ENCODE results near the gene MUC5B.

DNA sequence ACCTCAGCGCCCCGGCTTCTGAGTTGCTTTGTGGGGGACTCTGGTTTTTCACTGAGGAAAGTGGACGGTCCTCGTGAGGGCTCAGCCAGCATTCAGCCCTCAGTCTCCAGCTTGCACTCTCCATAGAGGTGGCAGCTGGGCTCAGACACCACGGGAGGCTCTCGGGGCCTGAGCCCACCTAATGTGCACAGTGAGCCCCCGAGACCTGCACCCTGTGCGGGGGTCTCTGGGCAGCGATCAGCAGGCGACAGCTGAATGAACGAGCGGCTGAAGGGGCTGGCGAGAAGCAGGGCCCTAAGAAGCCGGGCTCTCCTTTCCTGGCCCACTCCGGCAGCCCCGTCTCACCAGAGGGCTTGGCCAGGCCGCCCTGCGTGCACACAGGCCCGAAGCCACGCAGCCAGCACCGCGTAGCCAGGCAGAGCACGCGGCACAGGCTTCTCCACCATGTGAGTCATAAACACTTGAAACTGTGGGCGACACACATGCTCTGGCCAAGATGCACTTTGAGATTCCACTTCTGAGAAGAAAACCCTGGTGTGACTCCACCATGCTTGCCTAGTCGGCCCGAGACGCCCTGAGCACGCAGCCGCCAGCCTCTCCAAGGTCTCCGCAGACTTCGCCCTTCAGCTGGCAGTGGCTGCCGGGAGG lies 58.6 kb downstream of the MUC5B start:
- TF ChIP-seq, protein P1, sequence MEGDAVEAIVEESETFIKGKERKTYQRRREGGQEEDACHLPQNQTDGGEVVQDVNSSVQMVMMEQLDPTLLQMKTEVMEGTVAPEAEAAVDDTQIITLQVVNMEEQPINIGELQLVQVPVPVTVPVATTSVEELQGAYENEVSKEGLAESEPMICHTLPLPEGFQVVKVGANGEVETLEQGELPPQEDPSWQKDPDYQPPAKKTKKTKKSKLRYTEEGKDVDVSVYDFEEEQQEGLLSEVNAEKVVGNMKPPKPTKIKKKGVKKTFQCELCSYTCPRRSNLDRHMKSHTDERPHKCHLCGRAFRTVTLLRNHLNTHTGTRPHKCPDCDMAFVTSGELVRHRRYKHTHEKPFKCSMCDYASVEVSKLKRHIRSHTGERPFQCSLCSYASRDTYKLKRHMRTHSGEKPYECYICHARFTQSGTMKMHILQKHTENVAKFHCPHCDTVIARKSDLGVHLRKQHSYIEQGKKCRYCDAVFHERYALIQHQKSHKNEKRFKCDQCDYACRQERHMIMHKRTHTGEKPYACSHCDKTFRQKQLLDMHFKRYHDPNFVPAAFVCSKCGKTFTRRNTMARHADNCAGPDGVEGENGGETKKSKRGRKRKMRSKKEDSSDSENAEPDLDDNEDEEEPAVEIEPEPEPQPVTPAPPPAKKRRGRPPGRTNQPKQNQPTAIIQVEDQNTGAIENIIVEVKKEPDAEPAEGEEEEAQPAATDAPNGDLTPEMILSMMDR (conservative IDR thresholded peaks at IDR 0.05; ENCODE audit: low read depth, low read length) = no peak
- TF ChIP-seq EZH2 (IDR thresholded peaks at IDR 0.05; ENCODE audit: borderline replicate concordance, low read depth, low read length, poor library complexity, severe bottlenecking) = no peak
